Medulla oblongata (tissue), 1 donor: ENCODE results near the gene ABCC12.
A peak's percentile ranks its signal among the peaks of the same experiment; 100 is the strongest.

Source experiments
- DNase-seq: peaks from one replicate; pipeline ENCODE4 v3.0.0-alpha.2; 2015; ENCODE audit errors: extremely low spot score

The ABCC12 gene

DNA sequence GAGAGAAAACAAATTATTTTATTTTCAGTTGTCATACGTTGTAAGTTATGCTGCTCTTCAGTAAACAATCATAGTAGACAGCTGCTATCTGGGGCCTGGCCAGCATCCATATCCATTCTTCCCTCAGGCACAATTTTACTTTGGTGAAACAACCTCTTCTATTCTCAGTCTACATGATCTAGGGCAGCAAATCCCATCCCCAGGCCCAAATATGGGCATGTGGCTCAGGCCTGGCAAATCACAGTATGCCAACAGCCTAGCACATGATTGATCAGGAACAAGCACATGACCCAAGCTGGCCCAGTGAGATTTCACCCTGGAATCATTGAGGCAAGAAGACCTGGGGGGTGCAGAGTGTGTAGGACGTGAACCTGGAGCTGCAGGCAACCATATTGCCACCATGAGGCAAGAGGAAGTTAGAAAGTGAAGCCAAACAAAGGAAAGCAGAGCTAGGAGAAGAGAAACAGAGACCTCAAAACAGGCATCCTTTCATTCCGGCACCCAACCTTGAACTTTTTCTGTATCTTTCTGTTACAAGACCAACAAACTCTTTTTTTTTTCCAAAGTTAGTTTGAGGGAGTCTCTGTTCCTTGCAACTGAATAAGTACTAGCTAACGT is 10.3 kb upstream of the ABCC12 start:
- DNase-seq = no peak

DNA sequence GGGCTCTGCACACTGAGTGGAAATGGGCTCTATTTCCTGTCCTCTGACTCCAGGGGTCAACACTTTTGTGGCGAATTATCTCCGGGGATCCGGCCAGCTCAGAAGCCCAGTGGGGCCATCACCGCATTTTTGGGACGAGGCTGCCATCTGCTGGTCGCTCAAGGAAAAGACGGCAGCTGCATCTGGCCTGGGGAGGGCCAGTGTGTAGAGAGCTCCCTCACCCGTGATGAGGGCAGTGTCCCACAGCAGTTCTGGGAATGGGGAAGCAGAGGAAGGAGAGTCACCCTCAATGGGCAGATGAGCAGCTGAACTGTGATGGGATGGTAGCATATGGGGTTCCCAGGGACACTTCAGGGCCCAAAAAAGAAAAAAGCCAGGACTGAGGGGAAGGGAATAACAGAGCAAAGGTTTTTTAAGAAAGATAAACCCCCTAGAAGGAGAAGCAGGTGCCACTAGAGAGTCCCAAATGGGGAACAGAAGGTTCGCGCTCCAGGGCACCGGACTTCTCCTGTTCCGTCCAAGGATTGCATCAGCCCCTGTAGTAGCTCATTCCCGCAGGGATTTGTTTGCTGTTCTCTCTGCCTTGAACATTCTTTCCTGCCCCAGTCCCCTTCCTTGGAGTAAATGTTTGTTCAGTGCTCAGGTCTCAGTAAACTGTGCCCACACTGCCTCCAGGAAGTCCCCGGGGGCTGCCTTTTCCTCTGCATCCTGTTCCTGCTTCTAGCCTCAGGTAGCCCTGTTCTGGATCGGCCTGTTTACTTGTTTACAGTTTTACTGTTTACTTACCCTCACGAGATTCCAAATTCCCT is 9.3 kb upstream of the ABCC12 start:
- DNase-seq = peak; percentile 80

DNA sequence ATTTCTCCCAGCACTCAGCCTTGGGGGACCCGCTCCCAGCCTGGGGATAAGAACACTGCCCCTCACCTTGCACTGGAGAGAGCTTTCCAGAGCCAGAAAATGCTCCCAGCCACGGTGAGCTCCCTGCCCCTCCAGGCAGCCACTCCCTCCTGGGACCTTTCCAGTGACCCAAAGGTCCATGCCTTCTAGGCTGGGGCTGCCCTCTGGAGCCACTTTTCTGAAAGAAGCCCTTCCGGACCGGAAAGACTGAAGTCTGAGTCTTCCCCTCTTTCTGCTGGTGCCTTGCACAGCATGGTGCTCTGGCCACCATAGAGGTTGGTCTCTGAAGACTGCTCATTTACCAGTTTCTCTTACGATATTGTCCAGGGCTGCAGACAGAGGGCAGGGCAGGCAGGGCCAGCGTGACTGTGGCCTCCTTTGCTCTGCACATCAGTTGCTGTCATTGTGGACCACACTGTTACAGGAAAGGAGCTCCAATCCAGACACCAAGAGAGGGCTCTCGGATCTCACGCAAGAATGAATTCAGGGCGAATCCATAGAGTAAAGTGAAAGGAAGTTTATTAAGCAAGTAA is 7.1 kb upstream of the ABCC12 start:
- no peak for DNase-seq

DNA sequence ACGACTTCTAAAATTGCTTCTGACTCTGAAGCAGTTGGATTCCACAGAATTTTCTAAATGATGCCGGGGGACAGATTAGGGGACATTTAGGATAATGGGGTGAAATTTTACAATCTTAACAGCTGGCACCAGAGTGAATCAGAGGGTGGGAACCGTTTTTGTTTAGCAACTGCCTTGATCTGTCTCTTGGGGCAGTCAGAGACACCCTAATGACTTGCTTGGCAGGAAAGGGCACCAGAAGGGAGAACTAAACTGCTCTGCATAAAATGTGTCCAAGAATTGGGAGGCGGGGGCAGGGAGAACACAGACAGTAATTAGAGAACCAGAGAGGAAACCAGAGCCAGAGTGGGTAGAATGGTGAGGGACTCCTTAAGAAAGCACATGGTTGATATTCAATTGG is 6.1 kb upstream of the ABCC12 start:
- DNase-seq = no peak

DNA sequence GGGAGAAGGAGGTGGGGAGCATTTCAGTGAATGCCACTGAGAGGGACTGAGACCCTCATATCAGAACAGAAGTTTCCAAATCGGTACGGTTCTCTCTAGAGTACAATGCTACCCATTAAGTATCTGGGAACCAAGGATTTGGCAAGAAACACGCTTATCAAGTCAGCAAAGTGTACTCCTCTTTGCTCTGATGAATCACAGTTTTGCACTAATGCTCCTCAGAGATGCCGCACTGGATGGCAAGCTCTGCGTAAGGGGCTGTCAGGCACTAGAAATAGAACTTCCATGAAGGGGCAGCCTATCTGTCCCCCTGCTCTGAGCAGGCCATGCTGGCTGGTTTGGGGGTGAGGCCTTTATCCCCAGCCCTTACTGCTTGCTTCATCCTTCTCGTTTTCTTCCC is 4.8 kb upstream of the ABCC12 start:
- no peak for DNase-seq

DNA sequence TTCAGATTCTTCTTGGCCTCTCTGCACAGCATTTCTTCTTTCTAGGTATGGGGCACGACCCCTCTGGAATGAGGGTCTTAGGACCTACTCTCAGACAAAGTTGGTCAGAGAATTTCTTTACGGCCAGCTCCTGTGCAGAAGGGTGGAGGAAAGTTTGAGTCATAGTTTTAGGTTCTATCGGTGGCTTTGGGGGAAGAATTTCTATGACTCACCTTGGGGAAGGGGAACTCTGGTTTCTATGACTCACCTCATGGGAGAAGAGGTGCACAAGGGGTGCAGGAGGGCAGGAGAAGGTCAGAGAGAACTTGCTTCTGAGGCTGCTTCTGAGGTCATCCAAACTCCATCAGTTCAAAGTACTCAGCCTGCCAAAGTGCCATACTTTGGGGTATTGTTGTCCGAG is 2.5 kb upstream of the ABCC12 start:
- no peak for DNase-seq

DNA sequence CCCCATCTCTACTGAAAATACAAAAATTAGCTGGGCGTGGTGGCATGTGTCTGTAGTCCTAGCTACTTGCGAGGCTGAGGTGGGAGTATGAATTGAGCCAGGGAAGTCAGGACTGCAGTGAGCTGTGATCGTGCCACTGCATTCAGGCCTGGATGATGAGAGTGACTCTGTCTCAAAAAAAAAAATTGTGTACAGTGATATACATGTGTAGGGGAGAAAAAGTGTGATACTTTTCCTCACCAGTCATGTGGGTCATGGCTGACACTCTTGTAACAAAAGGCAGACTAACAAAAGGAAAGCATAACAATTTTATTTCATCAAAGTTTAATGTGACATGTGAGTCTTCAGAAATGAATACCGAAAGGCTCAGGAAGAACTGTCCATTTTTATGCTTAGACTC is 2.0 kb upstream of the ABCC12 start:
- no peak for DNase-seq

DNA sequence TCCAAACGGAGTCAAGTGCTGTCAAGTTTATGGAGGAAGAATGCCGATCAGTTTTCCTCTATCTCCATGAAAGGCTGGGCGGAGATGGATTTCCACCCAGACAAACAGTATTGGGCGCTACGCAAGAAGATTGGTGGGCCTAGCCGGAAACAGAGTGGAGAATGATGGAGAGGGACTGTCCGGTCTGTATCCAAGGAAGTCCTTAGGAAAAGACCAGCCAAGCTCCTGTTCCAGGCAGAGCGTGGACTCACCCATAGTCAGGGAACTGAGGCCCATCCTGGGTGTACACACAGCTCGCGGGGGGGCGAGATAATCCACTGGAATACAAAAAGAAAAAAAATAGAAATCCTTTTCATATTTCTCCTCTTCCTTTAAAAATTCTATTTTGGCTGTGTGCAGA is 1.5 kb upstream of the ABCC12 start:
- DNase-seq = no peak

DNA sequence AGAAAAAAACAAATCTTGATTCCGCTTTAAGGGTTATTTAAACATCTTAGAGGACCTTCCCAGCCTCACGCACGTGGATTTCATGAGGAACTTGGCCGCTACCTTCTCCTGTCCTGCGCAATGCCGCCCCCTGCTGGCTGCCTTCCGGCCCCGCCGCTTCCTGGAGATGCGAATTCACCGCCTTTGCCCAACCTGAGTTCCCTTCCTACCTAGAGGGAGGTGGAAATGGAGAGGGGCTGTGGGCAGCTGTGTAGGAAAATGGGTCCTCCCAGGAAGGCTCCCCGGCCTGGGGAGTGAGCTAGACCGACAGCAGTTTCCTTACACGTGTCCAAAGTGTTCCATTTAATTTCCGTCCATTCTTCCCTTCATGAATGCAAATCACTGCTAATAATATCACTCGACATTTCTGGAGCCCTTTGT is 1.0 kb upstream of the ABCC12 start:
- peak; percentile 78 for DNase-seq

DNA sequence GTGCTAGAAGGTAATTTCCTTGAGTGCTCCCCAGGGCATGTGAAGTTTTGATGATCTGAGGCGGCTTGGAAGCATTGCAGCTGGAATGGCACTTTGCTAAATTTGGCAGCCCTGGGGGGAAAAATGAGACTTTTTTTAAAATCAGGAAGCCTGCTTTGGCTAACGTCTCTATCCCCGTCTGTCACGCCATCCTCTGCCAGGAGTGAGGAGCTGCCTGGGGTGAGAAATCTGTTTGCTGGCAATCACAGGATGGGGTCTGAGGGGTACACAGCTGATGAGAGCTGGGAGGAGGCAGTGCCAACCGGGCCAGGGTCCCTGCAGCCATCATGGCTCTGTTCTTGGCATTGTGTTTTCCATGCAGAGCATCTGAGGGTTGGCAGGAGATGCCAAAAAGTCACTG is 2.0 kb downstream of the ABCC12 start:
- DNase-seq = no peak

DNA sequence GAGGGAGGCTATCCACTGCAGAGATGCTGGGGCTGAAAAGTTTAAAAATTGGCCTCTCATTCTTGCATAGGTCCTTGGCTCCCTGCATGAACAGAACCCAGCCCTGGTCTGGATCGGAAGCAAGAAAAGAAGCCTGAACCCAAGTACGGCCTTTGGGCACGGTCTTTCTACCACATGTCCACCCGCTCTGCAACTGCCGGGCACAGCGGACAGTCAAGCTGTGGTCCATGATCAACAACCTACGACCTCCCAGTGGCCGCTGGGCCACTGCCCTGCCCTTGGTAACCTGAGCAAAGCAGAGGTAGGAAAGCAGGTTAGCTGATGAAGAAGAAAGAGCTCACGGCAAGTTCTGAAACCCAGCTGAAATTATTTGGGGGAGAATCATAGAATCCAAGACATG is 3.6 kb downstream of the ABCC12 start:
- no peak for DNase-seq

DNA sequence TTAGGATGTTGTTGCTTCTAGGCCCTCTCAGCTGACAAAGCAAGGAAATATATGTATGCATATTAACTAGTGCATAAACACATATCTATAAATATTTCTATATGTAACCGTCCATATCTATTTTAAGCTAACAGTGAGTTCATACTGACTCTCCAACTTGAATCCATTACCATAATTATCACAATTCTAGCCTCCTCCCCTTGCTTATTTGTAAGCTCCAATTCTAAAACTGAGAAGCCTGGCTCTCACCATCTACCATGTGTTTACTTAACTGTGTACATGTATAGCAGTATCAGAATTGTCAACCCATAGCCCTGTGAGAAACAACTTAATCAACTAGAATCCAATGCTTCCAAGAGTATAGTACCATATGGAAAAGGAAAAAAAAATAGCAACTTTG is 5.1 kb downstream of the ABCC12 start:
- no peak for DNase-seq

DNA sequence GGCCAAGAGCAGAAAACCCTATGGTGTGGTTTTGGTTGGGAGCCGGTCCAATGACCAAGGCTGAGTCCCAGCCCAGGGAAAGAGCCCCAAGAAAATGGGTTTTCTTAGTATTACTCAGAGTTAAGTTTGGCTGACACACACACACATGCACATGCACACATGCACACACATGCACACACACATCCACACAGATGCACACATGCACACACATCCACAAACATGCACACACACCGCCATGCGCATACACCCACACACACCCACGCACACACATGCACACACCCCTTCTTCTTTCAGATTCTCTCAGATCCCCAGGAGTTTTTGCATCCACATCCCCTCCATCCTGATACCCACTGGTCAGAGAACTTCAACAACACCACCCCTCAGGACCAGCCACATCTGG is 9.1 kb downstream of the ABCC12 start:
- no peak for DNase-seq

DNA sequence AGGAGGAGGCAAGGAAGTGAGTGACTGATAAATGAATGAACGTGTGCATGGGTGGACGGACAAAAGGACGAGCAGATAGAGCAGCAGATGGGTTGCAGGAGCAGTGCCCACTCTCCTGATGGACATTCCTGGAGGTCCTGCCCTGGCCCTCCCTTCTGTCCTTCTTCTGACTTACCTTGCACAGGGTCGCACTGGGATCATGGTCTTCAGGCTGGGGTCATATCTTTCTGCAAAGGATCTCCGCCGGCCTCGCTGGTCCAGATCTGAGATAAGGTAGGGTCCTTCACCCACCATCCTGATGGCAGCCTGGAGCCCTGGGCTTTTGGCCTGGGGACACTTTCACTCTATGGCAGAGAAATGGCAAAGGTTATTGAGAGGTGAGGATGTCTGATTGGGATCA is 9.7 kb downstream of the ABCC12 start:
- no peak for DNase-seq

DNA sequence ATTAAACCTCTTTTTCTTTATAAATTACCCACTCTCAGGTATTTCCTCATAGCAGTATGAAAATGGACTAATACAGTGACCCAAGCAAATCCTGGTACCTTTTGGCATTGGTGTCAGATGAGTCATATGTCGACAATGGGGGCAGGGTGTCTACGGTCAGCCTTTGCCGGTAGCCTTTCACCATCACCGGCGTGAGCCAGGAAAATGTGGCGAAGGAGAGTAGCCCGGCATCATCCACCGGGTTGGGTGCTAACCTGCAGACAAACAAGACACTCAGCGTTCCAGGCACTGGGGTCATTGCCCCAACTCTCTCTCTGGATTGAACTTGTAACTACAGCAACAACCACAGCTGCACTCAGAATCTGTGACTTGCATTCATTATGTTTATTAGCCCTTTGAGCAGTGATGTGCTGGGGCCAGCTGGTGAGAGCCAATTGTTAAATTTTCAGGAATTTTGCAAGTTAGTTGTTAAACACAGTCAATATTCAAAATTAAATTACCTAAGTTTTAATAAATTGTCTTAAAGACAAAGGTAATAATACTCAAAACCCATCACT is 11.9 kb downstream of the ABCC12 start:
- no peak for DNase-seq

DNA sequence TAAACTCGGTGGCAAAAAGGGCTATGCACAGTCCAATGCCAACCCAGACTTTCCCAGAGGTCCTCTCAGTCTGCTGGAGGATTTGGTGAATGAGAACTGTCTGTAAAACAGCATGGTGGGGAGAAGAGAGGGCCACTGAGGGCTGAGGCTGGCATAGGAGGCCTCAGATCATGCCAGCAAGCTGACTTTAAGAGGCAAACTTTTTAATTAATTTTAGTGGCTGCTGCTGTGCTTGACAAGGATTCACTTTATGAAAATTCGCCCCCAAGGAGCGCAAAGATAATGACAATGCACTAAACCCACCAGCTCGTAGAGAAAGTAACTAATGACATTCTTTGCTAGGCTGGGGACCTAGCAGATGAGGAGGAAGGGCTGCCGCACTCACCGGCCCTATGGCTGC is 15.0 kb downstream of the ABCC12 start:
- DNase-seq = no peak

DNA sequence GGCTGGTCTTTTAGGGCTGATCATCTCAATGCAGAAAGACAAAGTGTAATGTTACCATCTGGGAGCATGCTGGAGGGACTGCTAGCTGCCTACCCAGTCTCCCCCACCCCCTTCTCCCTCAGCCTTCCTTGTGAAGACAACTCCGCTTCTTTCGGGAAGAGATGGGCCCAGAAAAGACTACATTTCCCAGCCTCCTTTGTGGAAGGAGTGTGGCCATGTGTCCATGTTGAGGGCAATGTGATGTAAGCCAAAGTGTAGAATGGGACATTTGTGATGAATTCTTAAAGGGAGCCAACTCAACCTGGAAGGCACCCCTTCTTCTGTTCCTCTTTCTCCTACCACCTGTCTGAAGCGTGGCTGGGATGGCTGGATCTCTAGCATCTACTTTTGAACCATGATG is 16.3 kb downstream of the ABCC12 start:
- no peak for DNase-seq

DNA sequence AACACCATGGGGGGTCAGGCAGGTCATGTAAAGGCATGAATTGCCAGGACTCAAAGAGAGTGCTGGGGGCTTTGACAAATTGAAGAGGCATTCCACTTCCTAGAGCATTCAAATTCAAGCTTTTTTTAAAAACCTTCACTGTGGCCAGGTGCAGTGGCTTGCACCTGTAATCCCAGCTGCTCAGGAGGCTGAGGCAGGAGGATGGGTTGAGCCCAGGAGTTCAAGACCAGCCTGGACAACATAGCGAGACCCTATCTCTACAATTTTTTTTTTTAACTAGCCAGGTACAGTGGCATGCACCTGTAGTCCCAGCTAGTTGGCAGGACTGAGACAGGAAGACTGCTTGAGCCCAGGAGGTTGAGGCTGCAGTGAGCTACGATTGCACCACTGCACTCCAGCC is 17.2 kb downstream of the ABCC12 start:
- DNase-seq = no peak

DNA sequence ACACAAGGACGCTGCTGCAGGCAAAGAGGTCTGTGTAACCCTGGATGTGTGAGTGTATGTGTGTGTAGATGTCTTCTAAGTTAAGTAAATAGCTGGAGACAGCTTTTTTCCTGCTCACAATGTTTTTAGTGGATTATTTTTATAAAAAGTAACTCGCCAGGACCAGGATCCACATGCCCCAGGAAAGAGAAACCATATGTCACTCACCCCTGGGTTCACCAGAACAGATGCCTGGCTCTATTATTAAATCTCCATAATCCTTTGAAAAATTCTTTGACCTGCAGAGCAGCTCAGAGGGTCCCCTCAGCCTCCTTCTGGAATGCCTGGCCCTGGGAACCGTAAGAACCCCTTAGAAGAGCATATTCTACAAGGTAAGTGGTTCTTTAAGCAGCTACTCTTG is 18.0 kb downstream of the ABCC12 start:
- no peak for DNase-seq

DNA sequence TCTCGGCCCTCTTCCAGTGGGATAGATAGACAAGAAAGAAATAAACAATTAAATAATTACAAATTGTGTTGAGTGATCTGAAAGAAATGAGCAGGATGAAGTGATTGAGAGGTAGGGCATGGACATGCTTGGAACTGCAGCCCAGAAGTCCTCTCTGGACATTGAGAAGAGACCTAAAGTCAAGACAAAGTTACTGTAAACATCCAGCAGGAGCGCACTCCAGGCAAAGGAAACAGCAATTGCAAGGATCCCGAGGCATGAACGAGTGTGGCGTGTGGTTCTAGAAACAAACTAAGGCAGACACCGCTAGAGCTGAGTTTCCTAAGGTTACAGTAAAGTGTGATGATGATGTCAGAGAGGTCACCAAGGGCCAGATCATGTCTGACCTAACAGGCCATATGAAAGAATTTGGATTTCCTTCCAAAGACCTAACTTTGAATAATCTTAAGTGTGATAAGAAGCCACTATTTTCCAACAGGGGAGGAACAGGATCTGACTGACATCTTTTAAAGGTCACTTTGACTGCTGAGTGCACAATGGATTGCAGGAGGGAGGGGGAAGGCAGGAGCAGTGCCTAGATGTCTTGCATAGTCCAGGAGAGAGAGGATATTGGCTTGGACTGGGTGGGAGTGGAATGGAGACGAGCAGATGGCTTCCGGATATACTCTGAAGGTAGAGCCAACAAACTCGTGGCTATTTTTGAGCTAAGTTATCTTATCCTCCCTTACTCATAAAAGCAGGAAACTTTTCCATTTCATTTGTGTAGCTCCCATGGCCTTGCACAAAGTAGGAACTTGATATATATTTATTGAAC is 19.0 kb downstream of the ABCC12 start:
- DNase-seq = no peak

DNA sequence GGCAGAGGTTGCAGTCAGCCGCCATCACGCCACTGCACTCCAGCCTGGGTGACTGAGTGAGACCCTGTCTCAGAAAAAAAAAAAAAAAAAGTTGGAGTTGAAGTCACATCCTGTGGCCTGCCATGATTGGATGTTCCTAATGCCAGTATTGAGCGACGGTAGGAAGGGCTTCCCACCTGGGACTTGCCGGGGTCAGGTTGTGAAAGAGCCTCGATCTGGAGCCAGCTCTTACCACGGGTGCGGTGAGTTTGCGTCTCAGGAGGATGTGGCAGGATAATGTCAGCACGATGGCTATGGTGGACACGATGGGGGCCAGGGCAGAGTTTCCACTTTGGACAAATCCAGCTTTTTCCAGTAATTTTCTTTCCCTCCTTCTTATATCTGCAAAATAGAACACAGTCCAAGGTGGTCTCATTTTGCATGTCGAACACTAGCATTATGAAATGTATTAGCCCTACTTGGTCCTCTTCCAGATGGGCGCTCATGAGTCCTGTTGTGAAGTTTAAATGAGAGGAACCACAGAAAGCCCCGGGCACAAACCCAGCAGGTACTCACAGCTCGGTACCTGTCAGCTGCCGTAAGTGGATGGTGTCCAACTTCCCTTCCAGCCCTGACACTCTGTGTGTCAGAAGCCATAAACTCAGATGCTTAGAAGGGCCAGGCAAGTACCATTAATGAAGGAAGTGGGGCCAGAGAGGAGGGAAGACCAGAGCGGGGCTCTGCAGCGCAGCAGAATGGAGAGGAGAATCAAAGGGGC is 22.2 kb downstream of the ABCC12 start:
- no peak for DNase-seq
